GM21619 (cell line): ENCODE measurements around the gene TNS2.

ENCODE experiments used
- ATAC-seq: cut with Tn5 transposase; IDR thresholded peaks from one replicate; pipeline ENCODE4 v1.9.1; 2021; ENCODE audit not compliant: unreplicated experiment

TNS2 gene

DNA sequence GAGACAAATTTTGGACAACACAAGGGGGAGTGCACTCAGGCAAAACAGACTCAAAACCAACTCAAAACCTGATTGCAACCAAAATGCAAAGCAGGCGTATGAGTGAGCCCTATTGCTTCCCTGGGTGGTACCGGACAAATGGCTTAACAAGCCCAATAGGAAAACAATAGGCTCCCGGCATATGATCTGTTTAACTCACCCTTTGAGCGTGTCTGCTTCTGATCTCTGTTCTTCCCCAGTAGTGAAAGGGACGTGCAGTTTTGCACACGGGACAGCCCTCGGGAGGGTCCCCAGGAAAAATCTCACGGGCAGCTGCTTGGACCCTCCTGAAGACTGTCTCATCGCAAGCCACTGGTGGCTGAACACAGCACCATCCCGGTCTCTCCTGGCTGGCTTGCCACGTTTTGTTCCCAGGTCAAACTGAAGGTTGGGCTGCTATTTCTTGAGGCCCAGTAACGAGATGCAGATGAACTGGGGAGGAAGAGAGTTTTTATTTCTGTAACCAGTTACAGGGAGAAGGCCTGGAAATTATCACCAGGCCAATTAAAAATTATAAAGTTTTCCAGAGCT is 63.4 kb downstream of the TNS2 start:
- no peak for ATAC-seq

DNA sequence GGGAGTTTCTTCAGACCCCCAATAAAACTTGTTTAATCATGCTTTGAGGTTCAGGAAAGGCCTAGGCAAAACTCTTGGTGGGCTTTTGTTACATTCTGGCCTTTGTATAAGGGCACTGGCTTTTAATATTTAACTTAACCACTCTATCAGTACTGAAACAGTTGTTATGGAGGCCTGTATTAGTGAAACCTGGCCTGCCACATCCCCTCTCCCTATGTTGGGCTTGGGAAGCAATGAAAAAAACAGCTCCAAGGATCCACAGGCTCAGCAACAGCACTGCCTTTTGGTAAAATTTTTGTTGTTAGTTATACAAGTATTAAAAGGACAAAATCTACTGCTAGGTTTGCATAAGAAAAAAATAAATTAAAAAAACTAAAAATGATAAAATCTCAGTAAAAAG is 64.1 kb downstream of the TNS2 start:
- ATAC-seq: no peak
